Renal cortex interstitium (tissue), 15 donors: ENCODE data around the gene OR4A16. TPM values are rescaled to one million over a fixed set of nuclear protein-coding genes. Genes with fewer than 3 reads are reported as not detected.

Experiments used
- DNase-seq, 11 donors: peaks; one replicate each; pipeline ENCODE4 v3.0.0-alpha.2; 2013; ENCODE audit warnings: low read depth in 9 of 11, low spot score in 4 of 11; ENCODE audit errors: extremely low read depth in 1 of 11
- long read RNA-seq, 16 experiments: transcript quantifications; one replicate each; lab custom pipeline, GENCODE V29; 2026
- polyA plus RNA-seq, 3 donors: library from polyadenylated mRNA; unstranded; fragments of 120-200 nt; gene quantifications; one replicate each; pipeline ENCODE4 v1.2.1, GENCODE V29; 2013; ENCODE audit not compliant: insufficient read length in 3 of 3

The OR4A16 gene
- polyA plus RNA-seq: not detected
- long read RNA-seq, donor 1: 0 reads
- long read RNA-seq, donor 2: 0 reads
- long read RNA-seq, donor 3: 0 reads
- long read RNA-seq, donor 4: 0 reads
- long read RNA-seq, donor 5: 0 reads
- long read RNA-seq, donor 6: 0 reads
- long read RNA-seq, donor 7: 0 reads
- long read RNA-seq, donor 8: 0 reads
- long read RNA-seq, donor 9: 0 reads
- long read RNA-seq, donor 10: 0 reads
- long read RNA-seq, donor 11: 0 reads
- long read RNA-seq, donor 12: 0 reads
- long read RNA-seq, donor 13: 0 reads
- long read RNA-seq, donor 14: 0 reads
- long read RNA-seq, donor 15: 0 reads
- long read RNA-seq, donor 16: 0 reads

GRCh38 chr11:55342901-55343300 is at the start of gene OR4A16:
OR4A16 (plus strand) TSS chr11:55343201; CDS start chr11:55343201, 0 bp downstream.
- no peak for DNase-seq

- no peak for DNase-seq
Observed at GRCh38 chr11:55324500-55324899, 18.5 kb upstream of the OR4A16 start.

DNA sequence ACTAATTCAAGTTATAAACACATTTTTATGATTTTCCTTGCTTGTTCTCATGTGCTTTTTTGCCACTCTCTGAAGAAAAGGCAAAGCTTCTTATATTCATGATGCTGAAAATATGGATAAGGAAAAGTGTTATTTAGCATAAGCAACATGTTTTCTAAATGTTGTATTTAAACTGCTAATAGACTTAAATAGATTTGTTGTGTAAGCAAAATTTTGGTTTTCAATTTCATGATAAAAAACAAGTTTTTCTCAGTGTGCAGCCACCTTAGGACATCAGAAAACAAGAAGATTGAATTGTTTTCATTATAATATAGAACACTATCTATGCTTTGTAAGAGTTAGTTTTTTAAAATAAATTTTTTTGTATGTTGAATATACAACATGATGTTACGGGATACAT is 2.3 kb downstream of the OR4A16 start:
- DNase-seq: no peak

- DNase-seq: no peak
Observed at GRCh38 chr11:55349032-55349431, 6.0 kb downstream of the OR4A16 start.

- DNase-seq: no peak
Observed at GRCh38 chr11:55357560-55358184, 14.7 kb downstream of the OR4A16 start.

DNA sequence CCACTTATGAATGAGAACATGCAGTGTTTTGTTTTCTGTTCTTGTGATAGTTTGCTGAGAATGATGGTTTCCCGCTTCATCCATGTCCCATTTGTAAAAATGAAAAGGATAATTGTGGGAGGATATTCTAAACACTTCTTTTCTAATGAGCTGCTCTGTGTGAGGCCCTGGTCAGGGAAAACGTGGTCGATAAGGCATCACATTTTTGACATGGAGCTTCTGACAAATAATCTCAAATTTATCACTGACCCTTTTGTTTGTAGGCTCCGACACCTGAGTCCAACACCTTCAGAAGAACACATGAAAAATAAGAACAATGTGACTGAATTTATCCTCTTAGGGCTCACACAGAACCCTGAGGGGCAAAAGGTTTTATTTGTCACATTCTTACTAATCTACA is 24.7 kb downstream of the OR4A16 start, which contains the start of gene OR4A15:
OR4A15 (plus strand) TSS at position 301 of the 400 bp plus-strand sequence; CDS start at position 301, 0 bp downstream.
- DNase-seq: no peak

Other genes with a start within 250 kb of the OR4A16 start
- gene TRIM48, start 81.0 kb upstream of the OR4A16 start, polyA plus RNA-seq: not detected
- gene OR4A15, start 24.8 kb downstream of the OR4A16 start, polyA plus RNA-seq: not detected
- not detected for gene OR4C15, start 211.3 kb downstream of the OR4A16 start, polyA plus RNA-seq
- gene OR4C16, start 228.9 kb downstream of the OR4A16 start, polyA plus RNA-seq: not detected